GM12878 (cell line): ENCODE measurements around the gene ZBTB24. TPM values are rescaled to one million over a fixed set of nuclear protein-coding genes. Genes with fewer than 3 reads are reported as not detected.

Experiments
- ATAC-seq: fragments of 200-7000 bp; cut with Tn5 transposase; 3 replicates; pipeline ENCODE4 v1.9.1; 2020; ENCODE audit warnings: mild to moderate bottlenecking, moderate library complexity
- BruUV-seq: library from RNA; stranded (reverse); fragments of 400-500 nt; replicated peaks from 2 replicates; lab custom pipeline; 2021; lab: Mats Ljungman, UMichigan
- CTCF ChIA-PET: fragments of 300-600 bp; sonication (Branson Sonifier 250); formaldehyde crosslinking; extraction: SDS; loops from one replicate; lab custom pipeline; 2021; ENCODE audit warnings: inconsistent platforms; lab: Yijun Ruan, JAX
- POLR2A ChIA-PET: fragments of 350-600 bp; formaldehyde crosslinking; extraction: SDS; loops from one replicate; lab custom pipeline; 2021; ENCODE audit warnings: inconsistent platforms; lab: Charles Lee
- RAD21 ChIA-PET: fragments of 300-600 bp; sonication (Branson Sonifier 250); formaldehyde crosslinking; loops from one replicate; lab custom pipeline; 2023; ENCODE audit warnings: antibody characterized with exemption; ENCODE audit not compliant: unreplicated experiment; lab: Charles Lee
- SMC1A ChIA-PET: fragments of 300-600 bp; sonication (Branson Sonifier 250); formaldehyde crosslinking; loops from one replicate; lab custom pipeline; 2023; ENCODE audit not compliant: unreplicated experiment, uncharacterized antibody; lab: Charles Lee
- DNase-seq: peaks from one replicate; pipeline ENCODE4 v3.0.0-alpha.2; 2011; ENCODE audit warnings: low read depth, low spot score
- FAIRE-seq: peaks from 3 replicates; lab custom pipeline; 2011; peaks lifted over from hg19 to GRCh38; lab: Jason Lieb, UNC
- H2AFZ ChIP-seq: 2 replicates; pipeline ENCODE4 v1.6.0; 2011; ENCODE audit warnings: low read depth, low read length, control low read depth; ENCODE audit not compliant: control insufficient read depth
- H3K27ac ChIP-seq: 2 replicates; pipeline ENCODE4 v1.5.1; 2011; ENCODE audit warnings: control low read depth; ENCODE audit not compliant: control insufficient read depth, insufficient read depth
- H3K27me3 ChIP-seq, 2 experiments: replicated peaks in 1 of 2; 2 replicates each; pipeline versions ENCODE4 v1.6.0 to v1.6.1; 2011; ENCODE audit warnings: low read length in 1 of 2; ENCODE audit not compliant: control insufficient read depth in 2 of 2, insufficient read depth in 2 of 2
- H3K36me3 ChIP-seq, 2 experiments: 2 replicates each; pipeline ENCODE4 v1.5.1; 2011; ENCODE audit warnings: low read length in 1 of 2; ENCODE audit not compliant: control insufficient read depth in 2 of 2, insufficient read depth in 2 of 2
- H3K4me1 ChIP-seq: 2 replicates; pipeline ENCODE4 v1.6.1; 2011; ENCODE audit warnings: mild to moderate bottlenecking, low read length, moderate library complexity, mixed read lengths; ENCODE audit not compliant: control insufficient read depth, insufficient read depth
- H3K4me2 ChIP-seq: 2 replicates; pipeline ENCODE4 v1.6.0; 2011; ENCODE audit warnings: control low read depth; ENCODE audit not compliant: control insufficient read depth, insufficient read depth
- H3K4me3 ChIP-seq: fragments of 200-600 bp; sonication (generic); 2 replicates; pipeline ENCODE4 v1.5.1; 2016
- H3K79me2 ChIP-seq: 2 replicates; pipeline ENCODE4 v1.6.0; 2011; ENCODE audit warnings: low read length; ENCODE audit not compliant: control insufficient read depth, insufficient read depth
- H3K9ac ChIP-seq: 2 replicates; pipeline ENCODE4 v1.8.0; 2011; ENCODE audit warnings: low read length, control low read depth, mixed read lengths; ENCODE audit not compliant: control insufficient read depth, insufficient read depth
- H3K9me3 ChIP-seq: replicated peaks from 3 replicates; pipeline ENCODE4 v1.5.1; 2011; ENCODE audit warnings: mild to moderate bottlenecking, low read length; ENCODE audit not compliant: control insufficient read depth, insufficient read depth
- H4K20me1 ChIP-seq: 2 replicates; pipeline ENCODE4 v1.6.0; 2011; ENCODE audit not compliant: control insufficient read depth, insufficient read depth
- ATF7 ChIP-seq: fragments of 450-650 bp; IDR thresholded peaks from 2 replicates; pipeline ENCODE4 v1.6.1; 2016; ENCODE audit warnings: low read depth, mild to moderate bottlenecking
- HDGF ChIP-seq: fragments of 450-650 bp; IDR thresholded peaks from 2 replicates; pipeline ENCODE4 v1.6.1; 2016; ENCODE audit warnings: antibody characterized with exemption
- KAT2A ChIP-seq: conservative IDR thresholded peaks from 2 replicates; pipeline ENCODE4 v1.6.1; 2011; ENCODE audit warnings: low read depth, low read length; ENCODE audit not compliant: control insufficient read depth
- MAX ChIP-seq: IDR thresholded peaks from 2 replicates; pipeline ENCODE4 v1.6.1; 2012; ENCODE audit warnings: low read depth, low read length, improper control_type of control experiment
- NR2C2 ChIP-seq: IDR thresholded peaks from 2 replicates; pipeline ENCODE4 v1.6.1; 2011; ENCODE audit warnings: borderline replicate concordance, low read depth; ENCODE audit not compliant: control insufficient read depth, insufficient read length
- NR2F1 ChIP-seq: fragments of 450-650 bp; conservative IDR thresholded peaks from 2 replicates; pipeline ENCODE4 v1.6.1; 2017; ENCODE audit warnings: mild to moderate bottlenecking
- RB1 ChIP-seq: fragments of 450-650 bp; formaldehyde crosslinking; IDR thresholded peaks from 2 replicates; pipeline ENCODE4 v1.6.1; 2017; ENCODE audit warnings: mild to moderate bottlenecking, borderline replicate concordance
- TBL1XR1 ChIP-seq: IDR thresholded peaks from 2 replicates; pipeline ENCODE4 v1.6.1; 2012; ENCODE audit warnings: low read depth, low read length, improper control_type of control experiment
- TCF3 ChIP-seq: IDR thresholded peaks from 2 replicates; pipeline ENCODE4 v1.6.1; 2012; ENCODE audit warnings: low read depth, mild to moderate bottlenecking, low read length, borderline replicate concordance; ENCODE audit not compliant: insufficient read depth
- ZNF217 ChIP-seq: fragments of 450-650 bp; IDR thresholded peaks from 2 replicates; pipeline ENCODE4 v1.6.1; 2017; ENCODE audit warnings: antibody characterized with exemption, mild to moderate bottlenecking
- ZZZ3 ChIP-seq: IDR thresholded peaks from 2 replicates; pipeline ENCODE4 v1.6.1; 2011; ENCODE audit warnings: low read depth; ENCODE audit not compliant: control insufficient read depth, insufficient read length
- WGBS: methylation state at CpG from one replicate; pipeline ENCODE4 v1.1.6; 2016; ENCODE audit warnings: low lambda C conversion rate; ENCODE audit not compliant: insufficient replicate concordance, insufficient coverage; ENCODE audit errors: missing lambda C conversion rate; 5-methylcytosine and 5-hydroxymethylcytosine counted together
- in situ Hi-C: fragments of 300-500 bp; cut with MboI; formaldehyde crosslinking; loops from 9 replicates; pipeline ENCODE4 v1.14.3; 2018; ENCODE audit warnings: mixed read lengths
- intact Hi-C: fragments of 100-400 bp; cut with micrococcal nuclease; formaldehyde crosslinking; loops from one replicate; pipeline ENCODE4 v1.14.2; 2022; ENCODE audit not compliant: unreplicated experiment
- polyA plus RNA-seq, 11 experiments: library from polyadenylated mRNA; depleted of rRNA in 4 of 11; unstranded in 6 of 11; stranded (reverse) in 5 of 11; fragments of >200 nt; fragmentation: Nextera tagmentation in 4 of 11; fragmentation: Illumina TruSeq in 1 of 11; extraction: Ambion mirVana in 4 of 11; extraction: Trizol in 1 of 11; gene quantifications; 1 replicate in 1 of 11; 2 replicates in 10 of 11; pipeline versions ENCODE4 v1.2.1 to v1.2.3, GENCODE V29; 2011 to 2016; ENCODE audit warnings: inconsistent platforms in 2 of 11, missing spikeins in 2 of 11, low read depth in 1 of 11
- total RNA-seq, 4 experiments: library from RNA; depleted of rRNA in 3 of 4; stranded (reverse); fragments of >200 nt in 3 of 4; fragmentation: Illumina TruSeq in 1 of 4; extraction: Trizol in 1 of 4; gene quantifications; 2 replicates each; pipeline versions ENCODE4 v1.2.1 to v1.2.3, GENCODE V29; 2013 to 2021

The ZBTB24 gene
- total and polyA plus RNA-seq, 10 of the 15 experiments (the other 5 are each of a cell fraction or from before 2014, with no cell fraction given), result 2.9 to 17.7 (median 8.5) TPM

- H3K4me1 ChIP-seq, result no peaks in the 10 kb centered on the region
- no peak for ATAC-seq
- no peak for DNase-seq
- ChIA-PET RAD21 (no interaction called here), CTCF (no interaction called here), POLR2A (no interaction called here), SMC1A (interaction anchor here (0.7 to 0.8 kb wide), 2 partner anchors 11 to 28 kb away, joined by 3 read pairs; no protein-coding TSS in a partner anchor)
- no peak for TF ChIP-seq ZZZ3
- no peak for TF ChIP-seq NR2F1
- no peak for TF ChIP-seq TBL1XR1
- no peak for TF ChIP-seq MAX
- TF ChIP-seq HDGF, result no peak
- TF ChIP-seq RB1, result no peak
- TF ChIP-seq ATF7, result 0 out of 2 replicates have a peak, but pooled peaks have one; percentile 14
- in situ Hi-C loops (no loop called here), intact Hi-C loops (no loop called here)
- H3K4me2 ChIP-seq, result no peak overlapping the region
- no peaks in the 10 kb centered on the region; a peak in 1 of 4 replicates for H3K27me3 ChIP-seq
- H3K36me3 ChIP-seq, result no peaks in the 10 kb centered on the region
- no peaks in the 10 kb centered on the region for H3K79me2 ChIP-seq
- H3K27ac ChIP-seq, result no peak overlapping the region
- H3K9me3 ChIP-seq, result no peaks in the 10 kb centered on the region
- H2AFZ ChIP-seq, result no peak overlapping the region
- FAIRE-seq, result no peak
- no peak overlapping the region for H3K4me3 ChIP-seq
- 31% methylated on average over 7 of the region's 7 CpGs for WGBS
- no peaks in the 10 kb centered on the region for H4K20me1 ChIP-seq
- BruUV-seq, result no TSS peak
- no peak overlapping the region for H3K9ac ChIP-seq
Measured at GRCh38 chr6:109428889-109429477, 54.0 kb downstream of the ZBTB24 start.

GRCh38 chr6:109424946-109425345 is 58.1 kb downstream of the ZBTB24 start:
- intact Hi-C loops, result no loop called here
- H3K4me2 ChIP-seq, result no peak overlapping the region
- H3K9me3 ChIP-seq, result no peaks in the 10 kb centered on the region

More at GRCh38 chr6:109424946-109425345, 58.1 kb downstream of the ZBTB24 start:
- H3K9ac ChIP-seq, result no peak overlapping the region
- in situ Hi-C loops, result no loop called here
- ChIA-PET RAD21 (no interaction called here), CTCF (interaction anchor here (0.6 kb wide), 1 partner anchor 225 kb away, joined by 3 read pairs; no protein-coding TSS in a partner anchor), POLR2A (no interaction called here), SMC1A (no interaction called here)
- H3K4me3 ChIP-seq, result no peak overlapping the region
- no peaks in the 10 kb centered on the region for H3K4me1 ChIP-seq
- H3K27ac ChIP-seq, result no peak overlapping the region
- WGBS, result 39% methylated on average over 2 of the region's 2 CpGs
- FAIRE-seq (no peak), ATAC-seq (no peak), DNase-seq (no peak)
- TF ChIP-seq ZNF217, result no peak
- TF ChIP-seq TCF3, result no peak
- TF ChIP-seq NR2C2, result no peak
- no peak for TF ChIP-seq KAT2A
- H3K36me3 ChIP-seq, result no peaks in the 10 kb centered on the region
- H3K79me2 ChIP-seq, result no peaks in the 10 kb centered on the region
- no peaks in the 10 kb centered on the region; a peak in 1 of 4 replicates for H3K27me3 ChIP-seq
- BruUV-seq, result no TSS peak
- H2AFZ ChIP-seq, result peak overlapping the region; percentile 4; the same call in 1 of the 2 replicates
- no peaks in the 10 kb centered on the region for H4K20me1 ChIP-seq
